HG02970 (cell line): Measurements from ENCODE around the gene MED13.
A peak's percentile ranks its signal among the peaks of the same experiment; 100 is the strongest.
"Not testable (repeated sequence)": the region's sequence is repeated elsewhere in the genome, so short reads cannot be mapped to it uniquely, and the experiment has no call there.

Experiments used
- ATAC-seq: cut with Tn5 transposase; IDR thresholded peaks from one replicate; pipeline ENCODE4 v1.9.1; 2021; ENCODE audit warnings: mild to moderate bottlenecking, moderate library complexity, moderate number of reproducible peaks; ENCODE audit not compliant: unreplicated experiment, low FRiP score

MED13 gene

DNA sequence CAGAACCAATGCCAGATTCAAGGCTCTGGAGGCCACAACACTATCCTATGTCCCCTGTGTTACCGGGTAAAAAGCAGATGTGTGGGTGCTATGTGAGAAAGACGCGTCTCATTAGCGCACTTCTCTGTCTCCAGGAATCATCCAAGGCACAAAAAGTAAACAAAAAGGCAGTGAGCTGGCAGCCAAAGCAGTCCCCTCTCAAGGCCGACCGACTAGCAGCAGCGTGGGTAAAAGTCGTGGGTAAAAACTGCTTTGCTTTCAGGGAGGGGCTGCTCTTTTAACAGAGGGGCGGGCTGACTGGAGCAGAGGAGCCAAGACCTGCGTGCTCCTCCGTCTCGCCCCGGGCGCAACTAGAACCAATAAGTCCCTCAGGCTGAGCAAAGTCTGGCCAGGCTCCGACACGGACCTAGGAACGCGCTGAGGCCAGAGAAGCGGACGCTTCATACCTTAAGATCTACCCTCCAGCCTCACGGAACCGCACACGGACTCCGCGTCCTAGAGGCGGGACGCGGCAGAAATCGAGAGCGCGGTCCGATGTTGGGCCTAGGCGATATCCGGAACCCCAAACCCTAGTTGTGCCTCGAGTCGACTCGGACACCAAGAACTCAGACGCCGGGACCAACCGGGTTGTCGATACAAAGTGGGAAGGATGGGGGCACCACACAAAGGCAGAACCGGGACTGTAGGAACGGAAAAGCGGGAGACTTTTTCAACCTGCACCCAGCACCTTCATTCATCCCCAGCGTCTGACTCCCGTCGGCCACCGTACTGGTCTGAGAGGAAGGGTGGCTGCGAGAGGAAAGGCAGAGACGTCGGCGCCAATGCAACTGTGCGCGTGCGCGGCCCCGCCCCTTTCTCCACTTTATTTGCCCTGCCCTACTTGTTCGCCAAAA is 137.6 kb downstream of the MED13 start, which contains the start of gene INTS2:
TSS of gene INTS2 (minus strand) at position 775 of the 893 bp plus-strand sequence. CDS start 1,338 bp downstream, outside the sequence.
- peak; percentile 66 for ATAC-seq

DNA sequence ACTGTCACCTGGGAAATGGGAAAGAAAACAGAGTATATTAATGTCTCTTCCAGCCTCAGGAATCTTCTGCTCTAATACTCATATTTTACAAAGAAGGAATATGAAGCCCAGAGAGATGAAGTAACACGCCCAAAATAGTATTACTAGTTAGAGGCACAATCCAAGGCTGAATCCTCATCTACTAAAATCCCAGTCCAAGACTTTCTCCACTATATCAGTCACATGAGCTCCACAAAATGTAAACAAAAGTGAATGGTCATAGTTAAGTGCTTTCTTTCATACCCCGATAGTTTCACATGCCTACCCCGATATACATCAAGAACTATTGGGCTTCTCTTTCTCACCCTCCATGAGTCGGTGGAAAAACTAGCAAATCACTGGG is 138.3 kb downstream of the MED13 start:
- no peak for ATAC-seq

DNA sequence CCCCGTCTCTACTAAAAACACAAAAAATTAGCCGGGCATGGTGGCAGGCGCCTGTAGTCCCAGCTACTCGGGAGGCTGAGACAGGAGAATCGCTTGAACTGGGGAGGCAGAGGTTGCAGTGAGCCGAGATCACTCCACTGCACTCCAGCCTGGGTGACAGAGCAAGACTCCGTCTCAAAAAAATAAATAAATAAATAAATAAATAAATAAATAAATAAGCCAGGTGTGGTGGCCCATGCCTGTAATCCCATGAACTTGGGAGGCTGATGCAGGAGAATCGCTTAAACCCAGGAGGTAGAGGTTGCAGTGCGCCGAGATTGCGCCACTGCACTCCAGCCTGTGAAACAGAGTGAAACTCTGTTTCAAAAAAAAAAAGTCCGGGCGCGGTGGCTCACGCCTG is 149.9 kb downstream of the MED13 start:
- not testable (repeated sequence) for ATAC-seq

- no peak for ATAC-seq
Measured at GRCh38 chr17:61908292-61909037, 156.6 kb downstream of the MED13 start.

GRCh38 chr17:61907361-61907760 is 157.7 kb downstream of the MED13 start:
- no peak for ATAC-seq

DNA sequence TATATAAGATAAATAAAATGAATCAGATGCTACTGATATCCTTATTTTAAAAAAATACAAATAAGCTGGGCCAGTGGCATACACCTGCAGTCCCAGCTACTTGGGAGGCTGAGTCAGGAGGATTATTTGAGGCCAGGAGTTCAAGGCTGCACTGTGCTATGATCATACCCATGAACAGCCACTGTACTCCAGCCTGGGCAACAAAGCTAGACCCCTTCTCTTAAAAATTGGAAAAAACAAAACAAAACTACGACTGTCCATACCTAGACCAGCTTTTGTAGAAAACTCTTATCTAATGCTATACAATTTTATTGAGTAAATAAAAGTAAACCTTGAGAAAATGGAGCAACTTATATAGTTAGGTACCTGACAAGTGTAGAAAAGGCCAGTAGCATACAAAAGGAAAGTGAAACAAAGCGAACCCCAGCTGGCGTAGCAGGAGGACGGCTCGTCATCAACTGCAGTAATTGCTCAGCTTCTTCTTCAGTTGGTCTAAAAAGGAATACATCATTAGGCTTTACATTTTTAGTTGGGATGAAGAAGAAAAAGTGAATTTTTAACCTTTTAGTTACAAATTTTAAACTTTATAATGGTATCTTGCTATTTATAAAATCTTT is 160.9 kb downstream of the MED13 start:
- ATAC-seq: peak; percentile 62

DNA sequence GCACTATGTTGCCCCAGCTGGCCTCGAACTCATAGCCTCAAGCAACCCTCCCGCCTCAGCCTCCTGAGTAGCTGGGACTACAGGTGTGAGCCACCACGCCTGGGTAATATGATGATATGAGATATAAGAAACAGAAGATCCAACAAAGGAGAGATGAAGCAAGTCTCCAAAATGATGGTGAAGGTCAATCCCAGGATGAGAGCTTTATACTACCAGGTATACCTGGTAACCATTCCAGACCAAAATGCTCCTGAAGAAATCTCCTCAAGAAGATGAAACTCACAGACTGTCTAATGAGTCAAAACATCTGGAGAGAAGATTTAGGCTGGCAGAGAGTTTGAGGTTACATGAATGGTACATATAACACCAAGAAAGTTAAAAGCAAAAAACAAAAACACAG is 161.8 kb downstream of the MED13 start:
- no peak for ATAC-seq

DNA sequence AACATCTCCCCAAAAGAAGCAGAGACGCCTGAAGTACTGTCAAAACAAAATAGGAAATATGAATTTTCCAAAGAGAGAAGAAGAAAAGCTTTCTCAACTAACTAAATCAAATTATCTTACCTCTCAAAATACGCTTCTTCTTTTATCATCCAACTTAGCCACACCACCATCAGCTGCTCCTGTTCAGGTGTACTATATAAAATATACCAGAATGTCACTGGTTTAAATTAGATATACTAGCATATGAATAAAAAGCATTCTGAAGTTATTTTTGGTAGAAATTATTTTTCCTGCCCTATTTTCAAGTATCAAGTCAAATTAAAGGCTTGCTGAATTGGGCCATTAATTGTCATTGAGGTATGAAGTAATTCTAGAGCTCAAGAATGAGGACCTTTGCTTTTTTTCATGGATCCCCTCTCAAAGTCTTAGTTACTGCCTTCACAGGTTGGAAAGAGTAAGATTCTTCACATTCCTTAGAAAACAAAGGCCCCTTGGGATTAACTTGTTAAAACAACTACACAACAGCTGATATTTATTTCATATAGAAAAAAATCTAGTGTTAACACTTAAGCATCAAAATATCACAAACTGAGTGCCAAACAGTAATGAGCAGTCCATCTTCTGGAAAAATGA is 167.4 kb downstream of the MED13 start:
- ATAC-seq: no peak

DNA sequence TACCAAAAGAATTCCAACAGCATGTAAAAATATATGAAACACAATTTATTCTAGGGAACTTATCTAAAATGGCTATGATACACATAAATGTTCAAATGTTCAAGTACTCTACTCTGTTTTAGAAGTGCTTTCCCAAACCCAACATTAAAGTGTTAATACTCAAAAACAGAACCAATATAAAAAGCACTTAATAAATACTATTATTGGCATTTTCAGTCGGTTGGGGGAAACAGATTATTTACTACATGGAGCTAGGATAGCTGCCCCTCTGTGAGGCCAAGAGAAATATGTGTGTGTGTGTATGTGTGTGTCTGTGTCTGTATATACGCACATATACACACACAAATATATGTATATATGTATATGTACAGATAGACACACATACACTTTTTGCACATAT is 169.7 kb downstream of the MED13 start:
- ATAC-seq: no peak

GRCh38 chr17:61894310-61894709 is 170.8 kb downstream of the MED13 start:
- ATAC-seq: not testable (repeated sequence)
